ENCODE results near the gene CCDC57.

DNA sequence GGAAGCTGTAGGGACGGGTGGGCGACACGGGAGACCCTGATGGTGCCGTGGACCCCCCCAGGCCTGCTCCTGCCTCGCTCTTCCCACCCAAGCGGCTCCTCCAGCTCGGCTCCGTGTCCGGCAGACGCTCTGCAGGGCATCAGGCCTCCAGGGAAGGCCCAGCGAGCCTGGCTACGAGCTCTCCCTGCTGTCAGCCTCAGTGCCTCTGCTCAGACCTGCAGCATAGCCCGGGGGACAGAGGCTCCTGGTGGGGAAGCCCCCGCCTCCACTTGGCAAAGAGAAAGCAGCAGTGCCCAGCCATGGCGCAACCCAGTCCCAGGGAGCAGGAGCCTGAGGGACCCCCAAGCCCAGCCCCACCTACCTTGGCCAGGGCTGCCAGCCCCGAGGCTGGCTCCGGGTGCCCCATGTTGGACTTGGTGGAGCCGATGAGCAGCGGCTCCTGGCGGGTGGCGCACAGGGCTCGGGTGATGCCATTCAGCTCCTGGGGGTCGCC lies 120.5 kb downstream of the CCDC57 start:
- TF ChIP-seq, protein P1, sequence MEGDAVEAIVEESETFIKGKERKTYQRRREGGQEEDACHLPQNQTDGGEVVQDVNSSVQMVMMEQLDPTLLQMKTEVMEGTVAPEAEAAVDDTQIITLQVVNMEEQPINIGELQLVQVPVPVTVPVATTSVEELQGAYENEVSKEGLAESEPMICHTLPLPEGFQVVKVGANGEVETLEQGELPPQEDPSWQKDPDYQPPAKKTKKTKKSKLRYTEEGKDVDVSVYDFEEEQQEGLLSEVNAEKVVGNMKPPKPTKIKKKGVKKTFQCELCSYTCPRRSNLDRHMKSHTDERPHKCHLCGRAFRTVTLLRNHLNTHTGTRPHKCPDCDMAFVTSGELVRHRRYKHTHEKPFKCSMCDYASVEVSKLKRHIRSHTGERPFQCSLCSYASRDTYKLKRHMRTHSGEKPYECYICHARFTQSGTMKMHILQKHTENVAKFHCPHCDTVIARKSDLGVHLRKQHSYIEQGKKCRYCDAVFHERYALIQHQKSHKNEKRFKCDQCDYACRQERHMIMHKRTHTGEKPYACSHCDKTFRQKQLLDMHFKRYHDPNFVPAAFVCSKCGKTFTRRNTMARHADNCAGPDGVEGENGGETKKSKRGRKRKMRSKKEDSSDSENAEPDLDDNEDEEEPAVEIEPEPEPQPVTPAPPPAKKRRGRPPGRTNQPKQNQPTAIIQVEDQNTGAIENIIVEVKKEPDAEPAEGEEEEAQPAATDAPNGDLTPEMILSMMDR (IDR thresholded peaks at IDR 0.05), result no peak
- TF ChIP-seq EZH2 (IDR thresholded peaks at IDR 0.05), result no peak
- TF ChIP-seq EZH2phosphoT487 (IDR thresholded peaks at IDR 0.05), result no peak
